Osteocyte (in vitro differentiated cells): ENCODE measurements around the gene SAA1. TPM values are rescaled to one million over a fixed set of nuclear protein-coding genes. Genes with fewer than 3 reads are reported as not detected.

ENCODE experiments used
- DNase-seq: peaks from one replicate; pipeline ENCODE4 v3.0.0; 2021; ENCODE audit warnings: mixed read lengths; ENCODE audit not compliant: unreplicated experiment; ENCODE audit errors: extremely low spot score
- H3K27ac Mint-ChIP-seq: one replicate; pipeline ENCODE4 v1.8.0; 2021; ENCODE audit warnings: mild to moderate bottlenecking, mixed read lengths; ENCODE audit not compliant: unreplicated experiment
- H3K27me3 Mint-ChIP-seq: one replicate; pipeline ENCODE4 v1.8.0; 2021; ENCODE audit warnings: mixed read lengths; ENCODE audit not compliant: unreplicated experiment
- H3K36me3 Mint-ChIP-seq: one replicate; pipeline ENCODE4 v1.8.0; 2021; ENCODE audit warnings: mixed read lengths; ENCODE audit not compliant: unreplicated experiment
- H3K4me1 Mint-ChIP-seq: one replicate; pipeline ENCODE4 v1.8.0; 2021; ENCODE audit warnings: mixed read lengths; ENCODE audit not compliant: unreplicated experiment
- H3K4me3 Mint-ChIP-seq: one replicate; pipeline ENCODE4 v1.8.0; 2021; ENCODE audit warnings: mild to moderate bottlenecking, moderate library complexity, mixed read lengths; ENCODE audit not compliant: unreplicated experiment
- H3K9me3 Mint-ChIP-seq: one replicate; pipeline ENCODE4 v1.8.0; 2021; ENCODE audit warnings: mixed read lengths; ENCODE audit not compliant: unreplicated experiment
- total RNA-seq: library from RNA; stranded (reverse); gene quantifications from 2 replicates; pipeline ENCODE4 v1.2.1, GENCODE V29; 2021
- TF ChIP-seq, protein P1 (sequence below): fragments of 200-600 bp; sonication (generic); IDR thresholded peaks from 2 replicates; pipeline ENCODE4 v1.5.0; 2021; ENCODE audit warnings: antibody characterized with exemption, mild to moderate bottlenecking, moderate library complexity

SAA1 gene
- total RNA-seq, 1 donor from 2014 or later = not detected

DNA sequence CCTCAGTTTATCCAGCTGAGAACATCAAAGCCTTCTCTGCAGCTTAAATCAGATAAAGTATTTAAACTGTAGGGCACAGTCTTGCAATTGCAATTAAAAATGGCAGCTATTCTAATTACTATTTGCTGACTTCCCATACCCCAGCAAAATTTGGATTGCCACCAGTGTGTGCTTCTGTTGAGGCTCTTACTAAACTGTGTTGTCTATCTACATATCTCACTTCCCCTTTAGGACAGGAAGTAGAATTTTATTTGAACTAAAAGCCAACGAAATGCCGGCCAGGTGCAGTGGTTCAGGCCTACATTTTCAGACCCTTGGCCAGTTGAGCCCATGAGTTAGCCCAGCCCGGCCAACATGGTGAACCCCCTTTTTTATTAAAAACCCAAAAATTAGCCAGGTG, 36.6 kb upstream of the SAA1 start:
- TF ChIP-seq, protein P1, sequence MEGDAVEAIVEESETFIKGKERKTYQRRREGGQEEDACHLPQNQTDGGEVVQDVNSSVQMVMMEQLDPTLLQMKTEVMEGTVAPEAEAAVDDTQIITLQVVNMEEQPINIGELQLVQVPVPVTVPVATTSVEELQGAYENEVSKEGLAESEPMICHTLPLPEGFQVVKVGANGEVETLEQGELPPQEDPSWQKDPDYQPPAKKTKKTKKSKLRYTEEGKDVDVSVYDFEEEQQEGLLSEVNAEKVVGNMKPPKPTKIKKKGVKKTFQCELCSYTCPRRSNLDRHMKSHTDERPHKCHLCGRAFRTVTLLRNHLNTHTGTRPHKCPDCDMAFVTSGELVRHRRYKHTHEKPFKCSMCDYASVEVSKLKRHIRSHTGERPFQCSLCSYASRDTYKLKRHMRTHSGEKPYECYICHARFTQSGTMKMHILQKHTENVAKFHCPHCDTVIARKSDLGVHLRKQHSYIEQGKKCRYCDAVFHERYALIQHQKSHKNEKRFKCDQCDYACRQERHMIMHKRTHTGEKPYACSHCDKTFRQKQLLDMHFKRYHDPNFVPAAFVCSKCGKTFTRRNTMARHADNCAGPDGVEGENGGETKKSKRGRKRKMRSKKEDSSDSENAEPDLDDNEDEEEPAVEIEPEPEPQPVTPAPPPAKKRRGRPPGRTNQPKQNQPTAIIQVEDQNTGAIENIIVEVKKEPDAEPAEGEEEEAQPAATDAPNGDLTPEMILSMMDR = no peak

GRCh38 chr11:18230859-18231258, 35.2 kb upstream of the SAA1 start:
- peaks cover 2% of the 10 kb centered on the region for H3K4me1 Mint-ChIP-seq
- no peaks in the 10 kb centered on the region for H3K36me3 Mint-ChIP-seq
- H3K27me3 Mint-ChIP-seq = peaks cover 35% of the 10 kb centered on the region
- DNase-seq = no peak
- TF ChIP-seq, protein P1 = no peak
- H3K4me3 Mint-ChIP-seq = no peak overlapping the region
- no peaks in the 10 kb centered on the region for H3K9me3 Mint-ChIP-seq
- no peak overlapping the region for H3K27ac Mint-ChIP-seq

More for the DNA sequence above, 36.6 kb upstream of the SAA1 start:
- H3K4me1 Mint-ChIP-seq = no peaks in the 10 kb centered on the region
- no peaks in the 10 kb centered on the region for H3K36me3 Mint-ChIP-seq
- no peak overlapping the region for H3K27ac Mint-ChIP-seq
- peaks cover 32% of the 10 kb centered on the region for H3K27me3 Mint-ChIP-seq
- DNase-seq = no peak
- peaks cover 5% of the 10 kb centered on the region for H3K9me3 Mint-ChIP-seq
- no peak overlapping the region for H3K4me3 Mint-ChIP-seq

DNA sequence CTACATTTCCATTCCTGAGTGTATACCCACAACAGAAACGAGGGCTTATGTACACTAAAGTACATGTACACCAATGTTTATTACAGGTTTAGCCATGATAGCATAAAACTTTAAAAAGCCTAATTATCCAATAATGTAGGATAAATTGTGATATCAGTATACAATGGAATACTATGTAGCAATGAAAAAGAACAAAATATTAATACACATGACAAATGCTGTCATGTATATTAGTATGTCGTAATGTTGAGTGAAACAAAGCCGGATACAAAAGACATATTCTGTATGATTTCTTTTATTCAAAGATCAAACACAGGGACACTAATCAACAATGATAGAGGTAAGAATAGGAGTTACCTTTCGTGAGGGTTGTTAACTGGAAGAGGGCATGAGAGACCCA, 32.2 kb upstream of the SAA1 start:
- H3K4me3 Mint-ChIP-seq = no peak overlapping the region
- no peaks in the 10 kb centered on the region for H3K9me3 Mint-ChIP-seq
- peaks cover 46% of the 10 kb centered on the region for H3K27me3 Mint-ChIP-seq
- no peaks in the 10 kb centered on the region for H3K36me3 Mint-ChIP-seq
- no peak overlapping the region for H3K27ac Mint-ChIP-seq
- no peak for DNase-seq
- peaks cover 2% of the 10 kb centered on the region for H3K4me1 Mint-ChIP-seq
- TF ChIP-seq, protein P1 = no peak

- peaks cover 60% of the 10 kb centered on the region for H3K27me3 Mint-ChIP-seq
- DNase-seq = no peak
- H3K27ac Mint-ChIP-seq = no peak overlapping the region
- TF ChIP-seq, protein P1 = no peak
- no peak overlapping the region for H3K4me3 Mint-ChIP-seq
- H3K36me3 Mint-ChIP-seq = no peaks in the 10 kb centered on the region
- H3K9me3 Mint-ChIP-seq = no peaks in the 10 kb centered on the region
- H3K4me1 Mint-ChIP-seq = peaks cover 2% of the 10 kb centered on the region
These were observed 30.4 kb upstream of the SAA1 start for GRCh38 chr11:18235394-18236334.

DNA sequence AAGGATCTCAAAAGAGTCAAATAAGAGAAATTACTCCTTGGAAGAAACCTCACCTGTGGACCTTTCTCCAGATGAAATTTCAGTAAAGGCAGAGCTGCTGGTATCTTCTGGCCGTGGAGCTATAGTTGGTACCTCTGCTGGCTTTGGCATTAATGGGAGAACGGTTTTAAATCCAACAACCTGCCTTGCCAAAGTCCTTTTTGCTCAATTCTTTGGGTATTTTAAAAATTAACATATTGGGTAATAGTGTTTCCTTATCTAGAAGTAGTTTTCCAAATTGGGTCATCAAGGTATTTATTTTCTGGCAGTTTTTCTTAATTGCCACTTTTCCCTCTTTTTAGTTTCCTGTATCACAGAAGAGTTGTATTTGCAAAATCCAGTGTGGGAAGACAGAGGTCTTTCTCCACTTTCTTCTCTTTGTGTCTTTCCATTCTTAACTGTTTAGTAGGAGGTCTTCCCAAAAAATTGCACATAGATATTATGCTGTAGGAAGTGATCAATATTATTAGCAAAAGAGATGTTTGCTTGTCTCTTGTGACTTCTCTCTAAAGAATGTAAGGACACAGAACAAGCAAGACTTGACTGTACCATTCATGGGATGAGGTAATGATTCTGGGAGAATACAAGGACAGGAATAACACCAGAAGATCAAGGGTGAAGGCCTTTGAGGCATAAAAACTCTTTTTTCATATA, 29.3 kb upstream of the SAA1 start, which contains the start of gene SAA4:
Gene SAA4 (minus strand): TSS at position 139 of the 693 bp plus-strand sequence. CDS start 876 bp downstream, outside the sequence.
- TF ChIP-seq, protein P1 = no peak
- peaks cover 2% of the 10 kb centered on the region for H3K4me1 Mint-ChIP-seq
- no peaks in the 10 kb centered on the region for H3K9me3 Mint-ChIP-seq
- no peak within 1 kb of the TSS for H3K27ac Mint-ChIP-seq
- peaks cover 68% of the 10 kb centered on the region for H3K27me3 Mint-ChIP-seq
- H3K36me3 Mint-ChIP-seq = no peaks in the 10 kb centered on the region
- DNase-seq = no peak
- H3K4me3 Mint-ChIP-seq = no peak within 1 kb of the TSS
